Measurements from ENCODE around the gene ZNF598. TPM values are rescaled to one million over a fixed set of nuclear protein-coding genes. Genes with fewer than 3 reads are reported as not detected.
"Not testable (repeated sequence)": the region's sequence is repeated elsewhere in the genome, so short reads cannot be mapped to it uniquely, and the experiment has no call there.

ZNF598 gene
- total RNA-seq, 2 donors from 2014 or later, result 41.2 to 79.6 TPM

DNA sequence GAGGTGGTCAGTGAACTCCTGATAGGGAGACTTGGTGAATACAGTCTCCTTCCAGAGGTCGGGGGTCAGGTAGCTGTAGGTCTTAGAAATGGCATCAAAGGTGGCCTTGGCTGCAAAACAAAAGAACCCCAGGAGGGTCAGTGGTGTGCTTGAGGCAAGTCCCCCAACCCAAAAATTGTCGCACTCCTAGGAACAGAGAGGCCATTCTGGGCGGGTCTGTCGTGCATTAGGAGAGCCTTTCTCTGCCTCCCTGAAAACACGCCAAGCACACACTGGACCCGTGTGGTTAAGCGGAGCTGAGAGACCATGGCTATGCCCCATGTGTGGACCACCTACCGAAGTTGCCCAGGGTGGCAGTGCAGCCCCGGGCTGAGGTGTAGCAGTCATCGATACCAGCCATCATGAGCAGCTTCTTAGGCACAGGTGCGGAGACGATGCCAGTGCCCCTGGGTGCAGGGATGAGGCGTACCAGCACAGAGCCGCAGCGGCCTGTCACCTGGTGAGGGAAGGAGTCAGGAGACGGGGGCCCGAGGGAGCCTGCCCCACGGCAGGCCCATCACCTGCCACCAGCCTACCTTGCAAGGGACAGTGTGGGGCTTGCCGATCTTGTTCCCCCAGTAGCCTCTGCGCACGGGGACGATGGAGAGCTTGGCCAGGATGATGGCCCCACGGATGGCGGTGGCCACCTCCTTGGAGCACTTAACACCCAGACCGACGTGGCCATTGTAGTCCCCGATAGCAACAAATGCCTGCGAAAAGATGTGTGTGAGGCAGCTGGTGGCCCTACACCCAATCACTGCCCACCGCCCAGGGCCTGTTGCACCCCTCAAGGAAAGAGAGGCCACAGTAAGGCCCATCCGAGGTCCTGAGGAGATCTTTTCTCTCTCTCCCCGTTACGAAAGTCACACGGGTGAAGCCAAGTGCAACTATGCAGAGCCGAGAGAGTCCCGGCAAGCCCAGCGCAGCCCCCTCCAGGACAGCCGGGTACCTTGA lies 47.2 kb downstream of the ZNF598 start:
- Mint-ChIP-seq H3K36me3 (ENCODE audit: low read depth) (peaks cover 68% of the 10 kb centered on the region), H3K4me1 (peaks cover 14% of the 10 kb centered on the region)
- not testable (repeated sequence) for ATAC-seq (replicated peaks)

DNA sequence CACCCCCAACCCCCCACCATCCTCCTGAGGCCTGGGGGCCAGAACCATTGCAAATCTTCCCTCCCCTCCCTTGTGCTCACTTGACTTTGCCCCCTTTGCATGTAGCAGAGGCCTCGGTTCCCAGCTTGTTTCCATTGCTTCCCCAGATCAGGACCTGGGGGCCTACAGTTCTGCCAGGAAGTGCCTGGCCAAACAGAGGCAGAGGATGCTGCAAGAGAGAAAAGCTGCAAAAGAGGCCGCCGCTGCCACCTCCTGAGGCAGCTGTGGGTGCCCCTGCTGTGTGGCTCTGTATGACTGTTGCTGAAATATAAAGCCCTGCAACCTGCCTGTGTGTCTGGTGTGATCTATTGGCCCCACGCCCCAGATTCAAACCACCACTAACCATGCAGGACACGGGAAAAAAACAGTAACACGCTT lies 48.0 kb downstream of the ZNF598 start:
- Mint-ChIP-seq H3K36me3 (ENCODE audit: low read depth) (peaks cover 64% of the 10 kb centered on the region), H3K27me3 (no peaks in the 10 kb centered on the region), H3K9me3 (no peaks in the 10 kb centered on the region), H3K4me1 (peaks cover 14% of the 10 kb centered on the region), H3K4me3 (peak overlapping the region; percentile 89), H3K27ac (no peak overlapping the region)
- ATAC-seq (replicated peaks), result no peak

More for the DNA sequence above, 47.2 kb downstream of the ZNF598 start:
- Mint-ChIP-seq H3K27ac (peak overlapping the region; percentile 84), H3K4me3 (peak overlapping the region; percentile 89)
- not testable (repeated sequence) for H3K9me3 Mint-ChIP-seq, H3K27me3 Mint-ChIP-seq

DNA sequence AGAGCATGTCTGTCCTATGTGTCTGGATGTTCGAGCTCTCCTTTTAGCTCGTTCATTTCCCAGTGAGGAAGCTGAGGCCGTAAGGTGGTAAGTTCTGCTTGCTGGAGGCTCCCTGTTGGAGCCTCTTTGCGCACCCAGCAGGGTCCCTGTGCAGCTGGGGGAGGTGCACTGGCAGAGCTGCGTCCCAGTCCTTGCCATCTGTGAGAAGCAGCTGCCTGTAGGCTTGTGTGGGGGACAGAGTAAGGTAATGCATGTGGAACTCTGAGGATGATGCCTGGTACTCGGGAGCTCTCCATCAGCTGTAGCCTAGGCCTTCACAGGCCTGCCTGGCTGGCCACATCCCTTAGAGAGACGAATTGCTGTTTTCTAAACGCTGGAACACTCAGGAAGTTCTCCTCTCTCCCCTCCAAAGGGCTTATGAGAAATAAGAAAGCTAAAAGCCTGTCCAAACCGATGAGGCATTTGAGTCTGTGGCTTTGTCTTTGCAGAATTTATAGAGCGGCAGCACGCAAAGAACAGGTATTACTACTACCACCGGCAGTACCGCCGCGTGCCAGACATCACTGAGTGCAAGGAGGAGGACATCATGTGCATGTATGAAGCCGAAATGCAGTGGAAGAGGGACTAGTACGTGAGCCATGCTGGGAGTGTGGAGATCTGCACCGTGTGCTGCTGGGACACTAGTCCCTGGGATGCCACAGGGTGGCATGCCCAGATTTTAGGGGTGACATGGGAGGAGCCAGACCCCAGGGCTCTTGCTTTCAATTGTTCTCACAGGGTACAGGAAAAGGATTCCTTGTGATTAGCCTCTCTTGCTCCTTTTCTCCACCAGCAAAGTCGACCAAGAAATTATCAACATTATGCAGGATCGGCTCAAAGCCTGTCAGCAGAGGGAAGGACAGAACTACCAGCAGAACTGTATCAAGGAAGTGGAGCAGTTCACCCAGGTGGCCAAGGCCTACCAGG lies 48.7 kb downstream of the ZNF598 start:
- H3K4me1 Mint-ChIP-seq, result peaks cover 14% of the 10 kb centered on the region

DNA sequence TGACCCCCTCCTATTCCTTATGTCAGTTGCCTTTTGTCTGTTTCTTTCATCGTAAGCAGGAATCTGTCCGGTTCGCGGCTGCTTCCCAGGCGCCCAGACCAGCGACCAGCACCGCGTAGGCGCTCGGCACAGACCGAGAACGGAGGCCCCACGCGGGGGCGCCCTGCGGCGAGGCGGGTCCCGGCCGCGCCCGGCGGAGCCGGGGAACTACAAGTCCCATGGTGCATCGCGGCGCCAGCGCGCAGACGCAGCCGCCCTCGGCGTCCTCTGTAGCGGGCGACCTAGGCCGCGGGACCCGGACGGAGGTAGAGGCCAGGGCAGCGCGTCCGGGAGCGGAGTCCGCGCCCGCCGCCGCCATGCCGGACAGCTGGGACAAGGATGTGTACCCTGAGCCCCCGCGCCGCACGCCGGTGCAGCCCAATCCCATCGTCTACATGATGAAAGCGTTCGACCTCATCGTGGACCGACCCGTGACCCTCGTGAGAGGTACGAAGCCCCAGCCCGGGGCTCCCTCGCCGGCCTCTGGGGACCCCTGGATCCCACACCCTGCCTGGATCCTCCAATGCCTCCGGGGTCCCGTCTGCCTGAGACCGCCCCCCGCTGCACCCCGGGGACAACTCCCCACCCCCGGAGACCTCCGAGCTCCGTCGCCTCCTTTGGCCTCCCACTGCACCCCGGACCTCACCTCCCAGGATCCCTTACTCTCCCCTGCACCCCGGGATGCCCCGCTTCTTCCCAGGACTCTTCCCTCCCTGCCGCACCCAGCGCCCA lies 50.2 kb downstream of the ZNF598 start, which contains the start of gene NDUFB10:
NDUFB10 (plus strand) TSS at position 270 of the 771 bp plus-strand sequence; CDS start at position 357, 87 bp downstream.
- H3K4me3 Mint-ChIP-seq, result peak within 1 kb of the TSS; percentile 89
- H3K4me1 Mint-ChIP-seq, result peaks cover 14% of the 10 kb centered on the region
- no peaks in the 10 kb centered on the region for H3K27me3 Mint-ChIP-seq
- ATAC-seq (replicated peaks), result peak; percentile 91
- no peaks in the 10 kb centered on the region for H3K9me3 Mint-ChIP-seq
- H3K36me3 Mint-ChIP-seq (ENCODE audit: low read depth), result peaks cover 48% of the 10 kb centered on the region
- H3K27ac Mint-ChIP-seq, result peak within 1 kb of the TSS; percentile 88

More for the DNA sequence above, 48.7 kb downstream of the ZNF598 start:
- H3K36me3 Mint-ChIP-seq (ENCODE audit: low read depth), result peaks cover 63% of the 10 kb centered on the region
- ATAC-seq (replicated peaks), result no peak
- H3K27me3 Mint-ChIP-seq, result no peaks in the 10 kb centered on the region
- H3K4me3 Mint-ChIP-seq, result peak overlapping the region; percentile 89
- H3K9me3 Mint-ChIP-seq, result no peaks in the 10 kb centered on the region
- H3K27ac Mint-ChIP-seq, result peak overlapping the region; percentile 88

DNA sequence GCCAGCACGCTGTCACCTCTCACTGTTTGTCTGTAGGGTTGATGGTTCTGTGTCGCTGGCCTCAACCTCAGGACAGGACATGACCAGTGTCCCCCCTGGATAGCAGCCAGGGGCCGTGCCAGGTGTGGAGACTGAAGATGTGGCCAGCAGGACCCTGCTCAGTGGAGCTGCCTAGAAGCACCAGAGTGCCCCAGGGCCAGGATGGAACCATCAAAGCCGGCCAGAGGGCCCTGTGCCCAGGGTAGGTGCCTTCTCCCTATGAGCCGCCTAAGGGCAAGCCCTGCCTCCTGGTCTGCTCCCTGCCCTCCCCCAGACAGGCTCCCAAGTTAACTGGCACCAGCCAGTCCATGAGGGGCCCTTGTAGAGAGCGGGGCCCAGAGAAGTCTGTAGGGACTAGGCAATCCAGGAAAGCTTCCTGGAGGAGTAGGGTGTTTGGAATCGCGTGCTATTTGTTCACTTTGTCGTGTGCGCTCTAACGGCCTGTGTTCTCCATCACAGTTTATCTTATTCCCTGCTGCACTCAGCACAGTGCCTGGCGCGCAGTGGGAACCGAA lies 50.8 kb downstream of the ZNF598 start:
- H3K36me3 Mint-ChIP-seq (ENCODE audit: low read depth), result peaks cover 42% of the 10 kb centered on the region
- peak overlapping the region; percentile 89 for H3K4me3 Mint-ChIP-seq
- H3K4me1 Mint-ChIP-seq, result peaks cover 14% of the 10 kb centered on the region
- H3K27me3 Mint-ChIP-seq, result no peaks in the 10 kb centered on the region
- peak overlapping the region; percentile 88 for H3K27ac Mint-ChIP-seq
- ATAC-seq (replicated peaks), result peak; percentile 4
- no peaks in the 10 kb centered on the region for H3K9me3 Mint-ChIP-seq

DNA sequence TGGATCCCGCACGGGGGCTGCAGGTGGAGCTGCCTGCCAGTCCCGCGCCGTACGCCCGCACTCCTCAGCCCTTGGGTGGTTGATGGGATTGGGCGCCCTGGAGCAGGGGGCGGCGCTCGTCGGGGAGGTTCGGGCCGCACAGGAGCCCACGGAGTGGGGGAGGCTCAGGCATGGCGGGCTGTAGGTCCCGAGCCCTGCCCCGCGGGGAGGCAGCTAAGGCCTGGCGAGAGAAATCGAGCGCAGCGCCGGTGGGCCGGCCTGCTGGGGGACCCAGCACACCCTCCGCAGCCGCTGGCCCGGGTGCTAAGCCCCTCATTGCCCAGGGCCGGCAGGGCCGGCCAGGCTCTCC lies 51.5 kb downstream of the ZNF598 start:
- H3K4me3 Mint-ChIP-seq; H3K27me3 Mint-ChIP-seq; H3K9me3 Mint-ChIP-seq; H3K27ac Mint-ChIP-seq; ATAC-seq (replicated peaks): not testable (repeated sequence)
- peaks cover 35% of the 10 kb centered on the region for H3K36me3 Mint-ChIP-seq (ENCODE audit: low read depth)
- H3K4me1 Mint-ChIP-seq, result peaks cover 10% of the 10 kb centered on the region

DNA sequence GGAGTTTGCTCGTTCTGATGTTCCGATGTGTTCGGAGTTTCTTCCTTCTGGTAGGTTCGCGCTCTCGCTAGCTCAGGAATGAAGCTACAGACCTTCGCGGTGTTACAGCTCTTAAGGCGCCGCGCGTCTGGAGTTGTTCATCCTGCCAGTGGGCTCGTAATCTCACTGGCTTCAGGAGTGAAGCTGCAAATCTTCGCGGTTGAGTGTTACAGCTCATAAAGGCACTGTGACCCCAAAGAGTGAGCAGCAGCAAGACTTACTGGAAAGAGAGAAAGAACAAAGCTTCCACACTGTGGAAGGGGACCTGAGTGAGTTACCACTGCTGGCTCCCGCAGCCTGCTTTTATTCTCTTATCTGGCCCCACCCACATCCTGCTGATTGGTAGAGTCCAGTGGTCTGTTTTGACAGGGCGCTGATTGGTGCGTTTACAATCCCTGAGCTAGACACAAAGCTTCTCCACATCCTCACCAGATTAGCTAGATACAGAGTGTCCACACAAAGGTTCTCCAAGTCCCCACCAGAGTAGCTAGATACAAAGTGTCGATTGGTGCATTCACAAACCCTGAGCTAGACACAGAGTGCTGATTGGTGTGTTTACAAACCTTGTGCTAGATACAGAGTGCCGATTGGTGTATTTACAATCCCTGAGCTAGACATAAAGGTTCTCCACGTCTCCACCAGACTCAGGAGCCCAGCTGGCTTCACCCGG lies 52.0 kb downstream of the ZNF598 start:
- H3K4me3 Mint-ChIP-seq, H3K9me3 Mint-ChIP-seq: not testable (repeated sequence)

DNA sequence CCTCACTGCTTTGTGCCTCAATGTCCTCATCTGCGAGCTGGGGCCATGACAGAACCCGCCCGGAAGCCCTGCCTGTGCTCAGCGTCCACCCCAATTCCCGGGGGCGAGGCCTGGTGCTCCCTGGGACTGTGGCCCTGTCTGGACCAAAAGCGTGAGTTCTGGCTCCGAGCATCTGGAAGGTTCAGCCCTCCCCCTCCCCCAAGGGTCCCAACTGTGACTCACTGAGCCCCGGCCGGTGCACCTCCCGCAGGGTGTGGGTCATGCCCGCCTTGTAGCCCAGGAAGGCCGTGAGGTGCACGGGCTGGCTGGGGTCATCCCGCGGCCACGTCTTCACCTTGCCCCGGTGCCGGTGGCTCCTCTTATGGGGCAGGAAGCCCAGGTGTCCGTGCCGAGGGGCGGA lies 55.9 kb downstream of the ZNF598 start:
- ATAC-seq (replicated peaks), result no peak
- H3K27ac Mint-ChIP-seq, result no peak overlapping the region
- peaks cover 6% of the 10 kb centered on the region for H3K4me1 Mint-ChIP-seq
- no peaks in the 10 kb centered on the region for H3K9me3 Mint-ChIP-seq
- H3K27me3 Mint-ChIP-seq, result no peaks in the 10 kb centered on the region
- H3K36me3 Mint-ChIP-seq (ENCODE audit: low read depth), result no peaks in the 10 kb centered on the region
- H3K4me3 Mint-ChIP-seq, result no peak overlapping the region

More for the DNA sequence above, 52.0 kb downstream of the ZNF598 start:
- H3K27me3 Mint-ChIP-seq; H3K27ac Mint-ChIP-seq; ATAC-seq (replicated peaks): not testable (repeated sequence)
- H3K4me1 Mint-ChIP-seq, result peaks cover 13% of the 10 kb centered on the region
- H3K36me3 Mint-ChIP-seq (ENCODE audit: low read depth), result peaks cover 30% of the 10 kb centered on the region

DNA sequence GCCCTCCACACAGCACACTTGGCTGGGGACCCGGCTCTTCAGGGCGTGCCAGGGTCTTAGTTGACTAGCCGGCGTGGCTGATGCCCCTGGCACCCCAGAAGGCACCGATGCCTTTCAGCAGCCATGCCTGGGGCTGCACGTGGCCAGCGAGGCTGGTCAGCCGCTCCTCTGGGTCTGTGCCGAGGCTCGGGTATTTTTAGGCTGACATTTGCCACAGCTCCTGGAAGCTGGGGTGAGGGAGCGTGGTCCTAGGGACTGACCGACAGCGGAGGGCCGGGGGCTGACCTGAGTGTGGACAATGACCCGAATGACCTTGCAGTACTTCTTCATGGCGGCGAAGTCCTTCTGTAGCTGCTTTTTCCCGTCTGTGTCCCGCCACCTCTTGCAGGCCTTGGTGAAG lies 59.1 kb downstream of the ZNF598 start:
- Mint-ChIP-seq H3K4me3 (no peak overlapping the region), H3K27ac (no peak overlapping the region), H3K9me3 (no peaks in the 10 kb centered on the region), H3K27me3 (no peaks in the 10 kb centered on the region), H3K4me1 (peaks cover 6% of the 10 kb centered on the region), H3K36me3 (ENCODE audit: low read depth) (no peaks in the 10 kb centered on the region)
- ATAC-seq (replicated peaks), result no peak

DNA sequence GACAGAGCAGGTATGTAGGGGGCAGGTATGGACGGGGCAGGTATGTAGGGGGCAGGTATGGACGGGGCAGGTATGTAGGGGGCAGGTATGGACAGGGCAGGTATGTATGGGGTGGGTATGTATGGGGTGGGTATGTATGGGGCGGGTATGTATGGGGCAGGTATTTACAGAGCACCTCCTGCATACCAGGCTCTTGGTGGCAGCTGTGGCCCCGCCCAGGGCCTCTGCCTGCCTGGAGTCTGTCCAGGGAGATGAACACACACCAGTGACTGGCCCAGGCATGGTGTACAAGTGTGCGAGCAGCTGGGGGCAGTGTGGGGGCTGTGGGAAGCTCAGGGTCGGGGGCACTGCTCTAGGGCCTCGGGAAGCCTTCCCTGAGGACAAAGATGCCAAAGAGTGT lies 59.6 kb downstream of the ZNF598 start:
- Mint-ChIP-seq H3K27ac (no peak overlapping the region), H3K4me1 (peaks cover 6% of the 10 kb centered on the region), H3K27me3 (no peaks in the 10 kb centered on the region), H3K36me3 (ENCODE audit: low read depth) (no peaks in the 10 kb centered on the region), H3K9me3 (no peaks in the 10 kb centered on the region), H3K4me3 (no peak overlapping the region)
- no peak for ATAC-seq (replicated peaks)

DNA sequence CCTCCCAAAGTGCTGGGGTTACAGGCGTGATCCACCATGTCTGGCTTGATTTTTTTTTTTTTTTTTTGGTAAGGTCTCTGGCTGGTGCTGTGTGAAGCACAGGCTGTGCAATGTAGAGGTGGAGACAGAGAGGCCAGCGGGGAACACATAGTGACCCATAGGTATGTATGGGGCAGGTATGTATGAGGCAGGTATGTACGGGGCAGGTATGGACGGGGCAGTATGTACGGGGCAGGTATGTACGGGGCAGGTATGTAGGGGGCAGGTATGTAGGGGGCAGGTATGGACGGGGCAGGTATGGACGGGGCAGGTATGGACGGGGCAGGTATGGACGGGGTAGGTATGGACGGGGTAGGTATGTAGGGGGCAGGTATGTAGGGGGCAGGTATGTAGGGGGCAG lies 60.1 kb downstream of the ZNF598 start:
- Mint-ChIP-seq H3K27ac (no peak overlapping the region), H3K4me1 (peaks cover 8% of the 10 kb centered on the region), H3K4me3 (no peak overlapping the region), H3K9me3 (no peaks in the 10 kb centered on the region), H3K27me3 (no peaks in the 10 kb centered on the region), H3K36me3 (ENCODE audit: low read depth) (no peaks in the 10 kb centered on the region)
- ATAC-seq (replicated peaks), result no peak
